GM19468 (cell line): ENCODE results near the gene ANKFY1.
"Not testable (repeated sequence)": the region's sequence is repeated elsewhere in the genome, so short reads cannot be mapped to it uniquely, and the experiment has no call there.

Experiments
- ATAC-seq: cut with Tn5 transposase; IDR thresholded peaks from one replicate; pipeline ENCODE4 v1.9.1; 2021; ENCODE audit warnings: mild to moderate bottlenecking, moderate library complexity, moderate number of reproducible peaks; ENCODE audit not compliant: unreplicated experiment; ENCODE audit errors: extremely low read depth

The ANKFY1 gene

GRCh38 chr17:4266550-4266949, 2.8 kb upstream of the ANKFY1 start:
- no peak for ATAC-seq

GRCh38 chr17:4262703-4263102, 1.1 kb downstream of the ANKFY1 start:
- no peak for ATAC-seq

GRCh38 chr17:4261452-4261851, 2.3 kb downstream of the ANKFY1 start:
- no peak for ATAC-seq

GRCh38 chr17:4258867-4259266, 4.9 kb downstream of the ANKFY1 start:
- ATAC-seq, result no peak

GRCh38 chr17:4256952-4257351, 6.8 kb downstream of the ANKFY1 start:
- no peak for ATAC-seq

GRCh38 chr17:4255271-4255670, 8.5 kb downstream of the ANKFY1 start:
- not testable (repeated sequence) for ATAC-seq

GRCh38 chr17:4250887-4251286, 12.9 kb downstream of the ANKFY1 start:
- ATAC-seq, result no peak

- ATAC-seq, result no peak
These were observed 14.2 kb downstream of the ANKFY1 start for GRCh38 chr17:4249452-4250029.

GRCh38 chr17:4248504-4249277, 15.1 kb downstream of the ANKFY1 start:
- ATAC-seq, result no peak

- no peak for ATAC-seq
These were observed 15.8 kb downstream of the ANKFY1 start for GRCh38 chr17:4247971-4248388.

- no peak for ATAC-seq
These were observed 16.3 kb downstream of the ANKFY1 start for GRCh38 chr17:4247361-4247970.

- no peak for ATAC-seq
These were observed 17.1 kb downstream of the ANKFY1 start for GRCh38 chr17:4246674-4247073.

GRCh38 chr17:4241535-4241934, 22.2 kb downstream of the ANKFY1 start:
- ATAC-seq, result no peak

GRCh38 chr17:4236456-4236855, 27.3 kb downstream of the ANKFY1 start:
- no peak for ATAC-seq

- no peak for ATAC-seq
These were observed 28.2 kb downstream of the ANKFY1 start for GRCh38 chr17:4235372-4236279.

GRCh38 chr17:4234401-4234800, 29.4 kb downstream of the ANKFY1 start:
- ATAC-seq, result no peak

- ATAC-seq, result no peak
These were observed 30.0 kb downstream of the ANKFY1 start for GRCh38 chr17:4233668-4234258.

GRCh38 chr17:4232168-4232813, 31.5 kb downstream of the ANKFY1 start:
- ATAC-seq, result no peak

GRCh38 chr17:4229627-4230541, 33.9 kb downstream of the ANKFY1 start:
- ATAC-seq, result no peak
